Esophagus squamous epithelium (tissue), 5 donors: ENCODE measurements around the gene TAF4B. TPM values are rescaled to one million over a fixed set of nuclear protein-coding genes. Genes with fewer than 3 reads are reported as not detected.

ENCODE experiments used
- DNase-seq: peaks from one replicate; lab custom pipeline; 2025; lab: John Stamatoyannopoulos, UW
- H3K27ac ChIP-seq, 4 donors: fragments of 200-600 bp; sonication (generic); one replicate each; pipeline ENCODE4 v1.5.1; 2016 to 2019; ENCODE audit warnings: mild to moderate bottlenecking in 1 of 4
- H3K27me3 ChIP-seq, 4 donors: fragments of 200-600 bp; sonication (generic); 1 replicate in 3 of 4; 2 replicates in 1 of 4; pipeline versions ENCODE4 v1.5.1 to v1.6.0; 2017 to 2021; ENCODE audit warnings: antibody characterized with exemption in 1 of 4
- H3K36me3 ChIP-seq, 3 donors: fragments of 200-600 bp; sonication (generic); one replicate each; pipeline ENCODE4 v1.5.1; 2016 to 2019
- H3K4me1 ChIP-seq, 3 donors: fragments of 200-600 bp; sonication (generic); one replicate each; pipeline ENCODE4 v1.5.1; 2017 to 2019
- H3K4me3 ChIP-seq, 4 donors: fragments of 200-600 bp; sonication (generic); 1 replicate in 3 of 4; 2 replicates in 1 of 4; pipeline ENCODE4 v1.5.1; 2016 to 2019; ENCODE audit warnings: mild to moderate bottlenecking in 2 of 4, moderate library complexity in 1 of 4
- H3K9me3 ChIP-seq, 3 donors: fragments of 200-600 bp; sonication (generic); one replicate each; pipeline ENCODE4 v1.5.1; 2016 to 2019
- POLR2A ChIP-seq, 4 donors: fragments of 450-650 bp; IDR thresholded peaks; one replicate each; pipeline ENCODE4 v1.6.1; 2017; ENCODE audit warnings: antibody characterized with exemption in 4 of 4, mild to moderate bottlenecking in 4 of 4, moderate library complexity in 3 of 4
- whole genome bisulfite sequencing, 2 donors: methylation state at CpG; one replicate each; pipeline ENCODE4 v1.1.5; 2018; 5-methylcytosine and 5-hydroxymethylcytosine counted together
- intact Hi-C: fragments of 100-400 bp; cut with DNase I; formaldehyde crosslinking; loops from one replicate; pipeline ENCODE4 v1.15.0; 2022
- total RNA-seq, 4 donors: library from RNA; depleted of rRNA; stranded (reverse); fragments of >200 nt; gene quantifications; one replicate each; pipeline ENCODE4 v1.1.0, GENCODE V29; 2016
- TF ChIP-seq, protein P1 (sequence below), 6 experiments: fragments of 450-650 bp in 4 of 6; fragments of 200-600 bp in 2 of 6; sonication (generic) in 2 of 6; IDR thresholded peaks; one replicate each; pipeline ENCODE4 v1.5.1; 2016 to 2019; ENCODE audit warnings: antibody characterized with exemption in 6 of 6, mild to moderate bottlenecking in 4 of 6, moderate library complexity in 4 of 6
- donor health status: DM: yes; HTN: yes; CAD: no.

The TAF4B gene
- total RNA-seq, 4 donors from 2014 or later = 5.9 to 20.2 (median 7.0) TPM

- no peak for DNase-seq
- no peaks in the 10 kb centered on the region for H3K9me3 ChIP-seq
- H3K27ac ChIP-seq = no peak overlapping the region
- 83 to 92% methylated on average over 1 of the region's 1 CpG for WGBS, 2 donors
- TF ChIP-seq POLR2A (IDR thresholded peaks at IDR 0.05) = no peak
- TF ChIP-seq, protein P1, sequence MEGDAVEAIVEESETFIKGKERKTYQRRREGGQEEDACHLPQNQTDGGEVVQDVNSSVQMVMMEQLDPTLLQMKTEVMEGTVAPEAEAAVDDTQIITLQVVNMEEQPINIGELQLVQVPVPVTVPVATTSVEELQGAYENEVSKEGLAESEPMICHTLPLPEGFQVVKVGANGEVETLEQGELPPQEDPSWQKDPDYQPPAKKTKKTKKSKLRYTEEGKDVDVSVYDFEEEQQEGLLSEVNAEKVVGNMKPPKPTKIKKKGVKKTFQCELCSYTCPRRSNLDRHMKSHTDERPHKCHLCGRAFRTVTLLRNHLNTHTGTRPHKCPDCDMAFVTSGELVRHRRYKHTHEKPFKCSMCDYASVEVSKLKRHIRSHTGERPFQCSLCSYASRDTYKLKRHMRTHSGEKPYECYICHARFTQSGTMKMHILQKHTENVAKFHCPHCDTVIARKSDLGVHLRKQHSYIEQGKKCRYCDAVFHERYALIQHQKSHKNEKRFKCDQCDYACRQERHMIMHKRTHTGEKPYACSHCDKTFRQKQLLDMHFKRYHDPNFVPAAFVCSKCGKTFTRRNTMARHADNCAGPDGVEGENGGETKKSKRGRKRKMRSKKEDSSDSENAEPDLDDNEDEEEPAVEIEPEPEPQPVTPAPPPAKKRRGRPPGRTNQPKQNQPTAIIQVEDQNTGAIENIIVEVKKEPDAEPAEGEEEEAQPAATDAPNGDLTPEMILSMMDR (IDR thresholded peaks at IDR 0.05) = no peak
- intact Hi-C loops = no loop called here
- H3K4me1 ChIP-seq = no peaks in the 10 kb centered on the region
- no peak overlapping the region for H3K4me3 ChIP-seq
- H3K27me3 ChIP-seq = no peaks in the 10 kb centered on the region
- H3K36me3 ChIP-seq = peaks cover 0 to 64% (median 0%) of the 10 kb centered on the region in 3 donors
Measured at GRCh38 chr18:26279428-26279827, 53.2 kb downstream of the TAF4B start.

DNA sequence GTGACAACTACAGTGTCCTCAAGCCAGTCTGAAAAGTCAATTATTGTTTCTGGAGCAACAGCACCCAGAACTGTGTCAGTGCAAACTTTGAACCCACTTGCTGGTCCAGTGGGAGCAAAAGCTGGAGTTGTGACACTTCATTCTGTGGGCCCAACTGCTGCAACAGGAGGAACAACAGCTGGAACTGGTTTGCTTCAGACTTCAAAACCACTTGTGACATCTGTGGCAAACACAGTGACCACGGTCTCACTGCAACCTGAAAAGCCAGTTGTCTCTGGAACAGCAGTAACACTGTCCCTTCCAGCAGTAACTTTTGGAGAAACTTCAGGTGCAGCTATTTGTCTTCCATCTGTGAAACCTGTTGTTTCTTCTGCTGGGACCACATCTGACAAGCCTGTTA, 59.8 kb downstream of the TAF4B start:
- H3K27me3 ChIP-seq = no peaks in the 10 kb centered on the region
- H3K4me1 ChIP-seq = no peaks in the 10 kb centered on the region
- intact Hi-C loops = no loop called here
- TF ChIP-seq, protein P1 (IDR thresholded peaks at IDR 0.05) = no peak
- no peak for TF ChIP-seq POLR2A (IDR thresholded peaks at IDR 0.05)
- H3K9me3 ChIP-seq = no peaks in the 10 kb centered on the region
- WGBS, 2 donors = 56 to 91% methylated on average over 1 of the region's 1 CpG
- DNase-seq = no peak
- H3K36me3 ChIP-seq = peaks cover 0 to 45% (median 0%) of the 10 kb centered on the region in 3 donors
- no peak overlapping the region for H3K4me3 ChIP-seq
- H3K27ac ChIP-seq = no peak overlapping the region

DNA sequence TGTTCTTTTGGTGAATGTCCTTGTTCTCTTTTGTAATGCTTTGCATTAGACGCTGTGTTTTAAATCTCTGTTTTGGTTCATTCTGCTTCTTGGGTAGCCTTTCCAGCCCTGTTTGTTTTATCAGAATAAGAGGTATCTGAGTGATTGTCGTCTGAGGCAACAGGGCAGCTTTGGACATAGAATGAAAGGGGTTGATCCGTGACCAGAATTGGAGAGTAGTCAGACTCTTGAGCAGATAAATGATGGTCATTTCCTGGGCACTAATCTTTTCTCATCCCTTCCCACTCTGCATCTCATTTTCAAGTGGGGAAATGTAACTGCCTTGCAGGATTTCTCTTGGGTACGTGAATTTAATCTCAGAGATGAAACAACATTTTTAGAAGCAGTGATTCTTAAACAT, 61.4 kb downstream of the TAF4B start:
- no peak for TF ChIP-seq POLR2A (IDR thresholded peaks at IDR 0.05)
- TF ChIP-seq, protein P1 (IDR thresholded peaks at IDR 0.05) = no peak
- Histone ChIP-seq H3K36me3 (peaks cover 0 to 43% (median 0%) of the 10 kb centered on the region in 3 donors), H3K4me3 (no peak overlapping the region), H3K27me3 (no peaks in the 10 kb centered on the region), H3K27ac (no peak overlapping the region), H3K9me3 (no peaks in the 10 kb centered on the region), H3K4me1 (no peaks in the 10 kb centered on the region)
- DNase-seq = no peak
- intact Hi-C loops = no loop called here
- WGBS, 2 donors = 87 to 90% methylated on average over 4 of the region's 4 CpGs

DNA sequence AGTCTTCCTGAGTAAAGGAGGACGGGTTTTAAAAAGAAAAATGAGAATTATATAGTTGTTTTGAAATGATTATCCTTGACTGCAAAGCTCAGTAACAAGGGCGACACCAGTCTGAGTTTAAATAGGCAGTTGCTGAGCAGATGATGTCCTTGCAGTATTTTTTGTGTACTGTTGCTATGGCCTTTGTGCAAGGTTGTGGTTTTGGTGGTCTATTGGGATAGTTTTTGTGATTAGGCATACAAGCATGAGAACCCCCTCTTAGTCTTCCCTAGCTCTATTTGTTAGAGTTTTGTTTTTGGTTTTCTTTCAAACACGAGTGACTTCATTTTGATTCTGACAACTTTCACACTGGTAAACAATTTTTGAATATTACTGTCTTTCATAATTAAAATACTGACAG, 64.1 kb downstream of the TAF4B start:
- Histone ChIP-seq H3K4me1 (no peaks in the 10 kb centered on the region), H3K4me3 (no peak overlapping the region), H3K36me3 (peaks cover 0 to 31% (median 0%) of the 10 kb centered on the region in 3 donors), H3K27me3 (no peaks in the 10 kb centered on the region), H3K27ac (no peak overlapping the region), H3K9me3 (no peaks in the 10 kb centered on the region)
- DNase-seq = no peak
- TF ChIP-seq, protein P1 (IDR thresholded peaks at IDR 0.05) = no peak
- no peak for TF ChIP-seq POLR2A (IDR thresholded peaks at IDR 0.05)
- 76 to 78% methylated on average over 3 of the region's 3 CpGs for WGBS, 2 donors
- intact Hi-C loops = no loop called here

DNA sequence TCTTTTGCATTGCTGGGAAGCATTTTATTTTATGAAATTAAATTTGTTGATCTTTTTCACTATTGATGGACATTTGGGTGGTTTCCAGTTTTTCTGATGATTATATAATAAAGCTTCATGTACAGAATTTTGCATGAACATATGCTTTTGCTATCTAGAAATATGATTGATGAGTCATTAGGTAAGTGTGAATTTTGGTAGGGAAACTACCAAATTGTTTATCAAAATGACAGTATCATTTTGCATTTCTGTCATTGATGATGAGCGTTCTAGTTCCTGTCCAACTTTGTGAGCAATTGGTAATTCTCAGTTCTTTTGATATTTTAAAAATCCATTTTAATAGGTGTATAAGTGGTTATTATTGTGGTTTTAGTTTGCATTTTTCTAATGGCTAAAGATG, 67.7 kb downstream of the TAF4B start:
- Histone ChIP-seq H3K4me3 (no peak overlapping the region), H3K27ac (no peak overlapping the region), H3K36me3 (peaks cover 0 to 13% (median 0%) of the 10 kb centered on the region in 3 donors), H3K27me3 (no peaks in the 10 kb centered on the region), H3K9me3 (no peaks in the 10 kb centered on the region), H3K4me1 (no peaks in the 10 kb centered on the region)
- intact Hi-C loops = no loop called here
- DNase-seq = no peak
- WGBS, 2 donors = 86 to 94% methylated on average over 1 of the region's 1 CpG
- TF ChIP-seq, protein P1 (IDR thresholded peaks at IDR 0.05) = no peak
- TF ChIP-seq POLR2A (IDR thresholded peaks at IDR 0.05) = no peak
